GM04504 (cell line): ENCODE measurements around the gene RANGAP1.

Experiments used
- DNase-seq: peaks from one replicate; pipeline ENCODE4 v3.0.0-alpha.2; 2012; ENCODE audit warnings: low read depth

RANGAP1 gene

DNA sequence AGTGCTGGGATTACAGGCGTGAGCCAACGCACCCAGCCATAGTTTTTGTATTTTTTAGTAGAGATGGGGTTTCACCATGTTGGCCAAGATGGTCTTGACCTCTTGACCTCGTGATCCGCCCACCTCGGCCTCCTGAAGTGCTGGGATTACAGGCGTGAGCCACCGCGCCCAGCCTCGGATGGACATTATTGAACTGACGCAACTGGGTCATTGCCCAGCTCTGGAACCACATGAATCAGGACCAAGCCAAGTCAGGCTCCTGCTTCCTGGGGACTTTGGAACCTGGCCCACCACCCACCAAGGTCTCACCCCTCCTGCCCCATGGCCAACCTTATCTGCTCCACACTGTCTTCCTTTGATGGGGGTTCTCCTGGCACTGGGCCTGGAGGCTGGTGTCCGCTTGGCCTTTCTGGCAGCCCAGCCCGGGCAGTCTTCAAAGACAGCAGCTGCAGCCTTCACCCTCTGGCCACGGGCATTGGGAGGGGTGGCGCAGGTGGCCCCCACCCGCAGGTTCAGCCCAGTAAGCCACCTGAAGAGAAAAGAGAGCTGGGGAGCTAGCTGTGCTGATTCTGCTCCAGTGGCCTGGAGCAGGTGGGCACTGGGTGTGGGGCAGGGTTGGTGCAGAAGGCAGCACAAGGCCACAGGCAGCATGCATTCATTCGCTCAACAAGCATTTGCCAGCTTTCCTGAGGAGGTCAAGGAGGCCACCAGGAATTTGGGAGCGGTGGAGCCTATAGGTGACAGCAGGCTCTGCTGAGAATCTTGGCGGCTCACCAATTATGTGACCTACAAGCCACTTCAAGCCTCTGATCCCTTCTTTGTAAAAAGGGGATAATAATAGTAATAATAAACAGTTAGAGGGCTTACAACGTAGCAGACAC, 50.9 kb downstream of the RANGAP1 start:
- no peak for DNase-seq

DNA sequence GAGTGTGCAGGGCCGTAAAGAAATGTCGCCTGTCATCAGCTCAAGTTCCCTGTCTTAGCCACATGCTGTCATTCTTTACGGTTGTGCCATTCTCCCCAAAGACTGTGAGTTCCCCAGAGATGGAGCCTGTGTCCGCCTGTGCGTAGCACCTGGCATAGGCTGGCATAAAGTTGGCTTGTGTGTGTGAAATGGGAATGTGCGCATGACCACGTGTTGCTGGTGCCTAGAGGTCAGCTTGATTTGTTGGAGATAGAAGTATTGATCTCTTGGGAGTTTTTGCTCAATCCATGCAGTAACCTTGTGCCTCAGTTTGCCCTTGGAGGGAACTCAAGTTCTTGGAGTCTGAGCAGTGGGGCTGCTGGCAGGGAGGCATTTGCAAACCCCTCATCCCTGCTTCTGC, 54.6 kb downstream of the RANGAP1 start:
- no peak for DNase-seq

DNA sequence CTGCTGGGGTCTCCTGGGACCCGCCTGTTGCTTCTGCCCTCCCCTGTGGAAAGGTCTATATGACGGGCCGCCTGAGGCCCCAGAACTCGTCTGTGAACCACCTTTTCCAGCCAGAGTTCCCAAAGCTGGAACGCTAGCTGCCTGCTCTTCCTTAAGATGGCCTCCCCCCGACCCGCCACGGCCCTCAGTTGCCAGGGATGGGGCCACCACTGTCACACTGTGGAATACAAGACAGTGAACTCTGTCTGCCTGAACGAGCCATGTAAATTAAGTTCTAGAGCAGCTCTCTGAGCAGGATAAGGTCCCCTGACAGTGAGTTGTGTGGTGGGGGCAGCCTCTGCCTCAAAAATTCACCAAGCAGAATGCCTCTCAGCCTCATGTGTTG, 55.6 kb downstream of the RANGAP1 start:
- DNase-seq = no peak

- no peak for DNase-seq
Measured at GRCh38 chr22:41229730-41230400, 56.1 kb downstream of the RANGAP1 start.

GRCh38 chr22:41229215-41229614, 56.8 kb downstream of the RANGAP1 start:
- no peak for DNase-seq

GRCh38 chr22:41226723-41227655, 59.0 kb downstream of the RANGAP1 start:
- no peak for DNase-seq

GRCh38 chr22:41223535-41223934, 62.5 kb downstream of the RANGAP1 start:
- no peak for DNase-seq

DNA sequence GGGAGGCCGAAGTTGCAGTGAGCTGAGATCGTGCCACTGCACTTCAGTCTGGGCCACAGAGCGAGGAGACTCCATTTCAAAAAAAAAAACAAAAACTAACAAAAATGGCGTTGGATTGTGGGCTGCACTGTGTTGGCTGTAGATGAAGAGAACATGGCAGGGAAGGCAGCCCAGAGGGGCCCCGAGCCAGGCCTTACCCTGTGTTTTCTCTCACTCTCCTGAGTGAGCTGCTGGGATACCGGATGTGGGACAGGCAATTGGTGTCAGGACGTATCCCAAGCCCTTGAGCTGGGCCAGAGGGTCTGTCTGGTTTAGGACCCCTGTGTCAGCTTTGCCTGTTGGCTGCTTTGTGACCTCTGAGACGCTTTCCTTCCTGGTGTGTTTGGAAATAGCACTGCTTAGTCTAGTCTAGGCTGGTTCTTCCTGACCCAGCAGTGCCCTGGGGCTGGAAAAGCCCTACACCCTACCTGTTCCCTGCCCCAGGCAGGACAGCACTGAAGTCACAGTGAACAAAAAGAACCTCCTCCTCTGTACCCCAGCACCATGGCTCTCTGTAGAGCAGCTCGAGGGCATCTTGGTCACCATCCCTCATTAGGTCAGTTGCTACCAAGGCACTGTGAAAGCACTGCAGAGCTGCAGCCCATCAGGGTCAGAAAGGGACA, 63.0 kb downstream of the RANGAP1 start:
- no peak for DNase-seq

GRCh38 chr22:41217553-41218157, 68.3 kb downstream of the RANGAP1 start:
- peak; percentile 83 for DNase-seq

- no peak for DNase-seq
Measured at GRCh38 chr22:41216984-41217383, 69.0 kb downstream of the RANGAP1 start.

- DNase-seq = no peak
Measured at GRCh38 chr22:41215926-41216325, 70.1 kb downstream of the RANGAP1 start.

DNA sequence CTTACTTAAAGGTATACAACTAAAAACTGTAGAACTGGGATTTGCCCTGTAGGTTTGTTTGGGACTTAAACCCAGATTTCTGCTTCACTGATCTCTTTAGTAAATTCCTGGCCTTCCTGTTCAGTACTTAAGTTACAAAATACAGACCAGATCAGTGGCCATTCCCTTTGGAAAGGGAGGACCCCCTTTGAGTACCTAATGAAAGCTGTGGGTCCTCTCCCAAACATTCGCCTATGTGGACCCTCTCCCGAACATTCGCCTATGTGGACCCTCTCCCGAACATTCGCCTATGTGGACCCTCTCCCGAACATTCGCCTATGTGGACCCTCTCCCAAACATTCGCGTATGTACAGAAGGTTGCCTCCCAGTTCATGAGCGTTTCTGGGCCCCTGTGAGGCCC, 70.6 kb downstream of the RANGAP1 start:
- DNase-seq = no peak

- no peak for DNase-seq
Measured at GRCh38 chr22:41206719-41207118, 79.3 kb downstream of the RANGAP1 start.

DNA sequence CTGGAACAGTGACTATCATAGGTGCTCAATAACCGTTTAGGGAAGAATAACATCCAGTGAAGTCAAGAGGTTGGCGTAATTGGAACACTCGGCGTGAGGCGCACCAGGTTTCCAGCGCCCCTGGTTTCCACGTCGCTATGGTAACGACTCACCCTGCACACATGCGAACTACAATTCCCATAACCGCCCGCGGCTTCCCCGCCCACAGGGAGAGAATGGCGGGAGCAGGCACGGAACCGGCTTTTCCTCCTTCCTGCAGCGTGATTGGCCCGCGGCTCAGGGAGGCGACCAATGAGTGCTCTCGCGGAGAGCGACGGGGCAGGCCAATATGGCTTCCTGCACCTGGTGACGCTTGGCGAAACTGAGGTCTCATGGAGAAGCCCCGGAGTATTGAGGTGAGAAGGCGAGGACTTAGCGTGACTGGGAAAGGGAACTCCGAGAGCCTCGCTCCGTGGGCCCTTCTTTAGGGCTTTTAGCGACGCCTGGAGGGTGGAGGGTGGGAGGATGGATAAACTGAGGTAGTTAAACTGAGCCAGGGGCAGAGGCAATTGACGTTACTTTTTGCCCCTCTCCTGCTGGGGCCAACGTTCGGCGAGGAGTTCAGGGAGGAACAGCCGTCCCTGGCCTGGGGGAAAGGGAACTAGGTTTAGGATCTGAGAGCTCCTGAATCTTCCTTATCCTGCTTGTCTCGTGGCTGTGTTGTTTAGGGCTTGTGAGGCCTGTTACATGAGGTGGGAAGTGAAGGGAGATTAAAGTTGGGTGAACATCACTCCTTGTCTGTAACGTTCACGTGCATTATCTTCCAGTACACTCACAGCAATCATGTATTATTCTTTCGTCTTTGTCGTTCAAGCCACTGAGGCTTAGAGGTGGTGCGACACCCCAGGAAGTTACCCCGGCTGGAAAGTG, 80.7 kb downstream of the RANGAP1 start, which contains the start of gene L3MBTL2:
L3MBTL2 (plus strand) TSS at position 321 of the 909 bp plus-strand sequence; CDS start at position 372, 51 bp downstream.
- DNase-seq = peak; percentile 91

DNA sequence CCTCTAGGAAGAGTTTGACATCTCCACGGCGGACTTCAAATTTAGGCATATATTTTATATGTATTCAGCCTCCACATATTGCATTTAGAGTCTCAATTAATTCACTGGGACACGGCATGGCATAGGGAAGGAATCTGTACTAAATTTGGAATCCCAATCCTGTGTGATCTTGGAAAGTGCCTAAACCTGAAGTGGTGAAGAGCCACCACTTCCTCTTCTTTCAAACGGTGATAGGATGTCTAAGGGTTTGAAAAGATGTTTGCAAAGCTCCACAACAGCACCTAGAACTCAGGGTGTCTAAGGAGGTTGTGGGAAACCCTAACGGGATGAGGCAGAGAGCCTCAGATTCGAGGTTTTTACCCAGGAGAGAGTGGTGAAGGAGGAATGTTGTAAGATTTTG, 81.9 kb downstream of the RANGAP1 start:
- DNase-seq = no peak

GRCh38 chr22:41203118-41203517, 82.9 kb downstream of the RANGAP1 start:
- no peak for DNase-seq

DNA sequence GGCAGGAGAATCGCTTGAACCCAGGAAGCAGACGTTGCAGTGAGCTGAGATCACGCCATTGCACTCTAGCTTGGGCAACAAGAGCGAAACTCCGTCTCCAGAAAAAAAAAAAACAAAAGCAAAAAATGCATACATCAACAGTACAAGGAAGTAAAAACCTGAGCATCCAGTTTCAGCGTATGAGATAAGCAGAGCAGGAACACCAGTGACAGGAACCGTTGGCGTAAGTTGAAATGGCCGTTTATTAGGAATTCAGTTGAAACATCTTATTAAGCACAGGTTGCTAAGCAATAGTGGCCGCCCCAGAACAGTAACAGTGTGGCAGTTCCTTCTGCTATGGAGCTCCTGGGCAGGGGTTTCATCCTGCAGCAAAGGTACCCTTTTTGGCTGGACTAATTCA, 84.8 kb downstream of the RANGAP1 start:
- DNase-seq = no peak

GRCh38 chr22:41198027-41198580, 87.9 kb downstream of the RANGAP1 start:
- no peak for DNase-seq

- DNase-seq = peak; percentile 17
Measured at GRCh38 chr22:41197038-41197972, 88.7 kb downstream of the RANGAP1 start.
